SH-SY5Y (cell line): ENCODE data around the gene FAM81A.

Source experiments
- GATA2 ChIP-seq: IDR thresholded peaks from 2 replicates; pipeline ENCODE4 v1.6.1; 2011; ENCODE audit warnings: mild to moderate bottlenecking, low read depth, low read length
- GATA3 ChIP-seq: IDR thresholded peaks from 2 replicates; pipeline ENCODE4 v1.6.1; 2011; ENCODE audit warnings: low read depth, mild to moderate bottlenecking, low read length, moderate library complexity

GRCh38 chr15:59531066-59531675 lies 93.2 kb downstream of the FAM81A start:
- TF ChIP-seq GATA2 (no peak), GATA3 (no peak)
